ENCODE measurements around the gene CIAO2A. TPM values are rescaled to one million over a fixed set of nuclear protein-coding genes. Genes with fewer than 3 reads are reported as not detected.

The CIAO2A gene
- total RNA-seq, 6 experiments from 2014 or later, result 84.2 to 186 (median 126) TPM

DNA sequence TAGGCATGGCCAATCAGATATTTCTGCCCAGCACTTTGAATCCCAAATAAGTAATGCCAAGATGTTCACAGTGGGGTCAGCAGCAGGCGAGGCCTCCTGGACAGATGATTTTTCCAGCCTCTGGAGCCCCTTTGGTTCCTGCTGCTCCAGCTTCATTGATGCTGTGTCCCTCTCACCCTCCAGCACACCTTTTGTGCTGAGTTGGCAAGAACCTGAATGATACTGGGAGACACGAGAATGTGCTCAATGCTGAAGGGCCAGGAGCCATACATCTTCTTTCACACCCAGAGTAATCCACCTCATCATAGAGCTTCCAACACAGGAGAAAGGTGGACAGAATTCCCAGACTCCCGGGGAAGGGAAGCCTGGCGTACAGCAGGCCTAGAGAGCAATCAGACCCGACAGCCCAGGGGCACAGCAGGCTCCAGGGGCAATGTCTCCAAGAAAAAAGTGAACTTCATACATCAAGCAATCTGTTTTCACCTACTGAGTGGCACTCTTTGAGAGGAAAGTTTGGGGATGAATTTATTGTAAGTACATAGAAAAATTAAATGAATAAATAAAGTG, 40.6 kb downstream of the CIAO2A start:
- H3K4me3 ChIP-seq, result no peak overlapping the region
- no peak for ATAC-seq

DNA sequence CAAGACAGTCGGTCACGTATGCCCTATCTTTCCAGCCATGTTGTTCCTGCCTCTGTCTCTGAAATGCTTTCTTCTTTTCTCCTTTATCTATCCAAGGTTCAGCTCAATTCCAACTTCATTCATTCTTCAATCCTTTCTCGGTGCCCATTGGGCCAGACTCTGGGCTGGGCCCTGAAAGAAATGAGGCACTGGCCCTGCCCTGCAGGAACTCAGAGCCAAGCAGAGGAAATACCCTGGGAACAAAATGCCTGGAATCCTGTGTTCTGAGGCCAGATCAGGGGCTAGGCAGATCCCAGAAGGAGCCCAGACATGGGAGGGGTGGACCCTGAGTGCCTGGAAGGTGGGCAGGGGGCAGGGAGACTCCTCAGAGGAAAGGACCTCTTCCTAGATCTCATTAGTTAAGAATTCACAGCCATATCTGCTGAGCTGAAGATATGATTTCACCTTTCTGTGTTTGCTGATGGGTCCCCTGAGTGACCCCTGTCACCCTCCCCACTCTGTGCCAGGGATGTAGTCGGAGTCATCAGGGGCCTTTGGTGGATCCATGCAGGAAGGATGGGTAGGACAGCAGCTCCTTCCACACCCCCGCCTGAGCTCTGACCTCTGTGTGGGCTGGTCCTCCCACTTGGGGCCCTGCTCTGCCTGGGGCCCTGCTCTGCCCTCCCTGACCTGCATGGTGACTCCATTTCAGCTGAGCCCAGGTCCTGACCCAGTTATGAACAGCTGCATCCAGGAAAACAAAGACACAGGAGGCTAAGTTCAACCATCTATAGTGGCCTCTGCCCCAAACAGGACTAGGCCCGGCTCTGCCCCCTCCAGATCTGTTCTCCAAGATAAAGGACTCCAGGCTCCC, 42.0 kb downstream of the CIAO2A start:
- Histone ChIP-seq H3K4me1 (peaks cover 0 to 15% (median 3%) of the 10 kb centered on the region in 4 donors), H3K4me3 (no peak overlapping the region), H3K27ac (no peak overlapping the region), H3K36me3 (no peaks in the 10 kb centered on the region), H3K9me3 (no peaks in the 10 kb centered on the region), H3K27me3 (no peaks in the 10 kb centered on the region)
- no peak for TF ChIP-seq POLR2A (IDR thresholded peaks at IDR 0.05)
- TF ChIP-seq, protein P1, sequence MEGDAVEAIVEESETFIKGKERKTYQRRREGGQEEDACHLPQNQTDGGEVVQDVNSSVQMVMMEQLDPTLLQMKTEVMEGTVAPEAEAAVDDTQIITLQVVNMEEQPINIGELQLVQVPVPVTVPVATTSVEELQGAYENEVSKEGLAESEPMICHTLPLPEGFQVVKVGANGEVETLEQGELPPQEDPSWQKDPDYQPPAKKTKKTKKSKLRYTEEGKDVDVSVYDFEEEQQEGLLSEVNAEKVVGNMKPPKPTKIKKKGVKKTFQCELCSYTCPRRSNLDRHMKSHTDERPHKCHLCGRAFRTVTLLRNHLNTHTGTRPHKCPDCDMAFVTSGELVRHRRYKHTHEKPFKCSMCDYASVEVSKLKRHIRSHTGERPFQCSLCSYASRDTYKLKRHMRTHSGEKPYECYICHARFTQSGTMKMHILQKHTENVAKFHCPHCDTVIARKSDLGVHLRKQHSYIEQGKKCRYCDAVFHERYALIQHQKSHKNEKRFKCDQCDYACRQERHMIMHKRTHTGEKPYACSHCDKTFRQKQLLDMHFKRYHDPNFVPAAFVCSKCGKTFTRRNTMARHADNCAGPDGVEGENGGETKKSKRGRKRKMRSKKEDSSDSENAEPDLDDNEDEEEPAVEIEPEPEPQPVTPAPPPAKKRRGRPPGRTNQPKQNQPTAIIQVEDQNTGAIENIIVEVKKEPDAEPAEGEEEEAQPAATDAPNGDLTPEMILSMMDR (IDR thresholded peaks at IDR 0.05), result no peak
- ATAC-seq (peak in 1 of 4 donors; percentile 52), DNase-seq (no peak)
- intact Hi-C loops (cut with DNase I), result no loop called here
- 62% methylated on average over 4 of the region's 6 CpGs for WGBS (ENCODE audit: insufficient coverage, low coverage, low lambda C conversion rate, missing lambda C conversion rate)

More for the DNA sequence above, 40.6 kb downstream of the CIAO2A start:
- no peak for DNase-seq
- WGBS (ENCODE audit: insufficient coverage, low coverage, low lambda C conversion rate, missing lambda C conversion rate), result 96% methylated on average over 3 of the region's 5 CpGs
- H3K27me3 ChIP-seq, result no peaks in the 10 kb centered on the region
- no peak for TF ChIP-seq POLR2A (IDR thresholded peaks at IDR 0.05)
- TF ChIP-seq, protein P1 (IDR thresholded peaks at IDR 0.05), result no peak
- H3K36me3 ChIP-seq, result no peaks in the 10 kb centered on the region
- peaks cover 0 to 10% (median 3%) of the 10 kb centered on the region in 4 donors for H3K4me1 ChIP-seq
- intact Hi-C loops (cut with DNase I), result no loop called here
- no peaks in the 10 kb centered on the region for H3K9me3 ChIP-seq
- no peak overlapping the region for H3K27ac ChIP-seq

DNA sequence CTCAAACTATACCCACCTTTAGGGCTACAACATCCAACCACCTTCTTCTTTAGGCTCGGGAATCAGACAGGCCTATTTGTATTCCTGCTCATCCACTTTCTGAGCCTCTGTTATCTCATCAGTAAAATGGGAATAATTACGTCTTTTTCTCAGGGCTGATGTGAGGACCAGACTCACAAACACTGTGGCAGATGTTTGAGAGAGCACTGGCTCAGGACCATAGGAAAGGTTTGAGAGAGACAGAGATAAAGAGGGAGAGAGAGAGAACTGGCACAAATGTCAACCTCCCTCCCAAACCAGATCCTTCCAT, 42.6 kb downstream of the CIAO2A start:
- Histone ChIP-seq H3K27me3 (no peaks in the 10 kb centered on the region), H3K36me3 (no peaks in the 10 kb centered on the region), H3K4me3 (no peak overlapping the region), H3K4me1 (peaks cover 0 to 17% (median 3%) of the 10 kb centered on the region in 4 donors), H3K9me3 (no peaks in the 10 kb centered on the region), H3K27ac (no peak overlapping the region)
- no peak for ATAC-seq
- no peak for DNase-seq
- TF ChIP-seq POLR2A (IDR thresholded peaks at IDR 0.05), result no peak
- TF ChIP-seq, protein P1 (IDR thresholded peaks at IDR 0.05), result no peak
- intact Hi-C loops (cut with DNase I), result no loop called here
- 89% methylated on average over 2 of the region's 2 CpGs for WGBS (ENCODE audit: insufficient coverage, low coverage, low lambda C conversion rate, missing lambda C conversion rate)

DNA sequence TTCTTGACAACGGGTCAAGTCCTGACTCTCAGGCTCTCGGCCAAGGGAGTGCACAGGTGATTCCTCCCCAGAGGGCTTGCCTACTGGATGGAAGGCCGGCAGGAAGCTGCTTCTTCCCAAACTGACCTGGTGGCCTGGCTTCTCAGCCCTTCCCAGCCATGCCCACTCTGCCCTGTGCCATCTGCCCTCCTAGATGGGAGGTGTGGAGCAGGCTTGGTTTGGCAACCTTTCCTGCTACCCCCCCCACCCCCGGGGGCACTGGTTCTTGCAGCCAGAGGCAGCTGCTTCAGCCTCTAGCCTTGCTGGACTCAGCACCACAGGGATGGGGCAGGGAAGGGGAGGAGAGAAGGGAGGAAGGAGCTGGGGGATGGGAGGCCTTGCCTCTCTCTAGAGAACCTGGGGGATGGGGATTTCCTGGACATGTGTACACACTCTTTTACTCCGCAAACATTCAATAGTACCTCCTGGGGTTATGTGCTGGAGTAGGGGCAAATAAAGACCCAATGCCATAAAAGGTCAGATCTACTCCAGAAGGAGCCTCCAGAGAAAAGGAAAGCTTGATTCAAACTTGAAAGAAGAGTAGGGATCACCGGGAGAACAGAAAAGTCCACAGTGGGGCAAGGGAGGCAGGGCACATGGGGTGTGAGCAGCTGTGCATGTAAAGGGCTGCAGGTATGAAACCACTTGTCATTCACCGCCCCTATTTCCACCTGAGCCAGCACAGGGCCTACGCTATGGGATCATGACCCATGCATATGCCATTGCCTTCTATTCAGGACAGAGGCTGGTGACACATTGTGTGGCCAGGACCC, 43.2 kb downstream of the CIAO2A start:
- Histone ChIP-seq H3K9me3 (no peaks in the 10 kb centered on the region), H3K36me3 (no peaks in the 10 kb centered on the region), H3K4me3 (no peak overlapping the region), H3K27me3 (no peaks in the 10 kb centered on the region), H3K4me1 (peaks cover 0 to 17% (median 3%) of the 10 kb centered on the region in 4 donors), H3K27ac (no peak overlapping the region)
- intact Hi-C loops (cut with DNase I), result no loop called here
- 19% methylated on average over 6 of the region's 8 CpGs for WGBS (ENCODE audit: insufficient coverage, low coverage, low lambda C conversion rate, missing lambda C conversion rate)
- DNase-seq, result peak in 1 of 3 donors; percentile 51
- TF ChIP-seq POLR2A (IDR thresholded peaks at IDR 0.05), result no peak
- TF ChIP-seq, protein P1 (IDR thresholded peaks at IDR 0.05), result no peak
- ATAC-seq, result peak; percentile 34 to 61 (median 43)
